Thyroid gland (tissue), 4 donors: ENCODE measurements around the gene KNOP1.

Experiments
- POLR2A ChIP-seq, 2 donors: fragments of 450-650 bp; IDR thresholded peaks; one replicate each; pipeline ENCODE4 v1.6.1; 2017; ENCODE audit warnings: antibody characterized with exemption in 2 of 2, mild to moderate bottlenecking in 2 of 2, moderate library complexity in 1 of 2
- TF ChIP-seq, protein P1 (sequence below), 6 experiments: fragments of 200-600 bp in 3 of 6; fragments of 450-650 bp in 3 of 6; sonication (generic) in 3 of 6; IDR thresholded peaks; one replicate each; pipeline ENCODE4 v1.5.1; 2016 to 2019; ENCODE audit warnings: antibody characterized with exemption in 6 of 6, mild to moderate bottlenecking in 2 of 6, inconsistent platforms in 1 of 6, moderate library complexity in 1 of 6

DNA sequence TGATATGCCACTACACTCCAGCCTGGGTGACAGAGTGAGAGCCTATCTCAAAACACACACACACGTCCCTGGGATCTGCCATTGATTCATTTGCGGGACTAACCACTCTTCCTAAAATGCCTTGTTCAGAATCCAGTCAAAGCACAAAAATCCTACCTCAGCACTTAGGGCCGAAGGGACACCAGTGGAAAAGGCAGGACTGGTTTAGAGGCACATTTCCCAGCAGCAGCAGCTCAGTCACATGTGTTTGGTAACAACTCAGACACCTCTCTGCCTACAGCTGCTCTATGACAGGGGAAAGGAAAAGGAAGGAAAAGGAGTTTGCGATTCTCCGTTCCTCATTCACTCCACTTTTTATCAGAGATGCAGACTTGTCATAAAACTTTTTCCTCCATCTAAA is 12.2 kb downstream of the KNOP1 start:
- TF ChIP-seq, protein P1, sequence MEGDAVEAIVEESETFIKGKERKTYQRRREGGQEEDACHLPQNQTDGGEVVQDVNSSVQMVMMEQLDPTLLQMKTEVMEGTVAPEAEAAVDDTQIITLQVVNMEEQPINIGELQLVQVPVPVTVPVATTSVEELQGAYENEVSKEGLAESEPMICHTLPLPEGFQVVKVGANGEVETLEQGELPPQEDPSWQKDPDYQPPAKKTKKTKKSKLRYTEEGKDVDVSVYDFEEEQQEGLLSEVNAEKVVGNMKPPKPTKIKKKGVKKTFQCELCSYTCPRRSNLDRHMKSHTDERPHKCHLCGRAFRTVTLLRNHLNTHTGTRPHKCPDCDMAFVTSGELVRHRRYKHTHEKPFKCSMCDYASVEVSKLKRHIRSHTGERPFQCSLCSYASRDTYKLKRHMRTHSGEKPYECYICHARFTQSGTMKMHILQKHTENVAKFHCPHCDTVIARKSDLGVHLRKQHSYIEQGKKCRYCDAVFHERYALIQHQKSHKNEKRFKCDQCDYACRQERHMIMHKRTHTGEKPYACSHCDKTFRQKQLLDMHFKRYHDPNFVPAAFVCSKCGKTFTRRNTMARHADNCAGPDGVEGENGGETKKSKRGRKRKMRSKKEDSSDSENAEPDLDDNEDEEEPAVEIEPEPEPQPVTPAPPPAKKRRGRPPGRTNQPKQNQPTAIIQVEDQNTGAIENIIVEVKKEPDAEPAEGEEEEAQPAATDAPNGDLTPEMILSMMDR (IDR thresholded peaks at IDR 0.05): no peak
- TF ChIP-seq POLR2A (IDR thresholded peaks at IDR 0.05): no peak
